Epithelial cell of umbilical artery (primary cell): ENCODE measurements around the gene ALDH6A1. TPM values are rescaled to one million over a fixed set of nuclear protein-coding genes. Genes with fewer than 3 reads are reported as not detected.

Experiments
- total RNA-seq: library from RNA; depleted of rRNA; stranded (reverse); fragments of >200 nt; gene quantifications from 2 replicates; pipeline ENCODE4 v1.2.3, GENCODE V29; 2014

Gene ALDH6A1
- 14.3 and 24.2 TPM in 2 replicates for total RNA-seq

GRCh38 chr14:74084277-74085046 lies at the start of gene ALDH6A1, which contains the start of gene LIN52:
Gene ALDH6A1 (minus strand): TSS chr14:74084453. CDS start chr14:74084394, 59 bp downstream.
Gene LIN52 (plus strand): TSS chr14:74084956. CDS start chr14:74084975, 19 bp downstream.

GRCh38 chr14:74018586-74019407 lies 65.5 kb downstream of the ALDH6A1 start, which contains the start of the genes BBOF1 and ENTPD5:
Gene BBOF1 (plus strand): TSS chr14:74019349. CDS start chr14:74019479, 130 bp downstream.
Gene ENTPD5 (minus strand): TSS chr14:74019288. CDS start chr14:73988102, 31,186 bp downstream.

Other genes starting within 250 kb of the ALDH6A1 start
- gene PTGR2, start 232.6 kb downstream of the ALDH6A1 start, total RNA-seq, result 1.9 and 2.1 TPM in 2 replicates
- gene ZNF410, start 197.6 kb downstream of the ALDH6A1 start, total RNA-seq, result 67.9 and 72.0 TPM in 2 replicates
- gene FAM161B, start 134.4 kb downstream of the ALDH6A1 start, total RNA-seq, result 1.7 and 1.9 TPM in 2 replicates
- 15.5 and 18.8 TPM in 2 replicates for gene COQ6, start 134.2 kb downstream of the ALDH6A1 start, total RNA-seq
- 6.8 TPM in 2 replicates for gene ENTPD5, start 65.2 kb downstream of the ALDH6A1 start, total RNA-seq
- 1.9 and 2.4 TPM in 2 replicates for gene BBOF1, start 65.1 kb downstream of the ALDH6A1 start, total RNA-seq
- gene LIN52, start 503 bp upstream of the ALDH6A1 start, total RNA-seq, result 9.1 and 10.9 TPM in 2 replicates
- not detected in 2 replicates for gene VSX2, start 155.0 kb upstream of the ALDH6A1 start, total RNA-seq
- 28.3 and 48.8 TPM in 2 replicates for gene ABCD4, start 218.5 kb upstream of the ALDH6A1 start, total RNA-seq